H9 (cell line): ENCODE data around the gene NKPD1. TPM values are rescaled to one million over a fixed set of nuclear protein-coding genes. Genes with fewer than 3 reads are reported as not detected.

ENCODE experiments used
- DNase-seq: peaks from one replicate; pipeline ENCODE4 v3.0.0-alpha.2; 2017
- H2AFZ ChIP-seq: one replicate; pipeline ENCODE4 v1.6.1; 2013; ENCODE audit warnings: mild to moderate bottlenecking, low read length, control low read depth, moderate library complexity
- H2AK5ac ChIP-seq: 2 replicates; pipeline ENCODE4 v1.6.1; 2013; ENCODE audit warnings: low read length, control low read depth, mixed read lengths; ENCODE audit not compliant: insufficient read length
- H2BK120ac ChIP-seq: one replicate; pipeline ENCODE4 v1.6.1; 2013; ENCODE audit warnings: low read depth, mild to moderate bottlenecking, low read length, control low read depth, inconsistent platforms; ENCODE audit not compliant: poor library complexity, severe bottlenecking
- H2BK12ac ChIP-seq: 2 replicates; pipeline ENCODE4 v1.6.1; 2013; ENCODE audit warnings: low read length, control low read depth, mixed read lengths, low read depth; ENCODE audit not compliant: insufficient read length
- H2BK15ac ChIP-seq: 2 replicates; pipeline ENCODE4 v1.6.1; 2013; ENCODE audit warnings: low read depth, low read length, control low read depth
- H2BK20ac ChIP-seq: one replicate; pipeline ENCODE4 v1.6.1; 2013; ENCODE audit warnings: low read depth, mild to moderate bottlenecking, low read length, control low read depth, inconsistent platforms; ENCODE audit not compliant: poor library complexity, severe bottlenecking
- H2BK5ac ChIP-seq: 2 replicates; pipeline ENCODE4 v1.6.1; 2013; ENCODE audit warnings: low read length, control low read depth, mixed read lengths; ENCODE audit not compliant: insufficient read length
- H3K14ac ChIP-seq: 2 replicates; pipeline ENCODE4 v1.6.1; 2013; ENCODE audit warnings: low read length, control low read depth; ENCODE audit not compliant: insufficient read depth
- H3K18ac ChIP-seq: 2 replicates; pipeline ENCODE4 v1.6.1; 2013; ENCODE audit warnings: low read depth, mild to moderate bottlenecking, mixed read lengths, low read length, control low read depth; ENCODE audit not compliant: insufficient read length
- H3K23ac ChIP-seq: 2 replicates; pipeline ENCODE4 v1.6.1; 2013; ENCODE audit warnings: low read length, control low read depth, mixed read lengths, low read depth; ENCODE audit not compliant: insufficient read length
- H3K23me2 ChIP-seq: 2 replicates; pipeline ENCODE4 v1.6.1; 2013; ENCODE audit warnings: low read depth, mild to moderate bottlenecking, mixed read lengths, low read length, control low read depth; ENCODE audit not compliant: insufficient read length, poor library complexity, severe bottlenecking
- H3K27ac ChIP-seq: 2 replicates; pipeline ENCODE4 v1.5.1; 2013; ENCODE audit warnings: low read length, control low read depth, mixed read lengths, low read depth; ENCODE audit not compliant: insufficient read length
- H3K27me3 ChIP-seq: 2 replicates; pipeline ENCODE4 v1.6.1; 2013; ENCODE audit warnings: low read length, control low read depth, inconsistent platforms; ENCODE audit not compliant: insufficient read depth
- H3K4ac ChIP-seq: 2 replicates; pipeline ENCODE4 v1.6.1; 2013; ENCODE audit warnings: low read depth, mild to moderate bottlenecking, control low read depth, inconsistent platforms, low read length, moderate library complexity
- H3K4me1 ChIP-seq: 2 replicates; pipeline ENCODE4 v1.6.1; 2013; ENCODE audit warnings: low read length, control low read depth, inconsistent platforms; ENCODE audit not compliant: insufficient read depth
- H3K4me2 ChIP-seq: 2 replicates; pipeline ENCODE4 v1.6.1; 2013; ENCODE audit warnings: low read length, control low read depth, mixed read lengths; ENCODE audit not compliant: insufficient read length, insufficient read depth
- H3K56ac ChIP-seq: 2 replicates; pipeline ENCODE4 v1.6.1; 2013; ENCODE audit warnings: low read depth, mild to moderate bottlenecking, mixed read lengths, low read length, control low read depth; ENCODE audit not compliant: insufficient read length
- H3K79me1 ChIP-seq: 2 replicates; pipeline ENCODE4 v1.6.1; 2013; ENCODE audit warnings: low read depth, mild to moderate bottlenecking, moderate library complexity, low read length, control low read depth, inconsistent platforms; ENCODE audit not compliant: insufficient read depth, poor library complexity, severe bottlenecking
- H3K79me2 ChIP-seq: 2 replicates; pipeline ENCODE4 v1.6.1; 2013; ENCODE audit warnings: low read length, control low read depth, inconsistent platforms; ENCODE audit not compliant: insufficient read depth
- H3K9ac ChIP-seq: 2 replicates; pipeline ENCODE4 v1.6.1; 2013; ENCODE audit warnings: low read length, control low read depth, mixed read lengths; ENCODE audit not compliant: insufficient read length; ENCODE audit errors: extremely low read depth
- H3K9me3 ChIP-seq: one replicate; pipeline ENCODE4 v1.6.1; 2013; ENCODE audit warnings: low read depth, low read length, inconsistent platforms; ENCODE audit not compliant: control insufficient read depth
- H3T11ph ChIP-seq: one replicate; pipeline ENCODE4 v1.6.1; 2013; ENCODE audit warnings: mild to moderate bottlenecking, low read length, control low read depth, inconsistent platforms
- H4K20me1 ChIP-seq: one replicate; pipeline ENCODE4 v1.6.1; 2013; ENCODE audit not compliant: control insufficient read depth, insufficient read length, insufficient read depth
- H4K5ac ChIP-seq: 2 replicates; pipeline ENCODE4 v1.6.1; 2013; ENCODE audit warnings: low read depth, mild to moderate bottlenecking, mixed read lengths, low read length, control low read depth; ENCODE audit not compliant: insufficient read length
- H4K8ac ChIP-seq: replicated peaks from 2 replicates; pipeline ENCODE4 v1.6.1; 2013; ENCODE audit warnings: low read length, control low read depth, mixed read lengths, low read depth; ENCODE audit not compliant: insufficient read length
- H4K91ac ChIP-seq: 2 replicates; pipeline ENCODE4 v1.6.1; 2013; ENCODE audit warnings: low read depth, mild to moderate bottlenecking, moderate library complexity, mixed read lengths, low read length, control low read depth; ENCODE audit not compliant: insufficient read length
- H3K27ac Mint-ChIP-seq, 3 experiments: 2 replicates in 2 of 3; 3 replicates in 1 of 3; pipeline ENCODE4 v1.8.0; 2020 to 2021; ENCODE audit warnings: mixed read lengths in 3 of 3, mild to moderate bottlenecking in 1 of 3, moderate library complexity in 1 of 3
- H3K27me3 Mint-ChIP-seq: 2 replicates; pipeline ENCODE4 v1.8.0; 2021; ENCODE audit warnings: low read depth, mild to moderate bottlenecking, moderate library complexity, mixed read lengths
- H3K36me3 Mint-ChIP-seq, 3 experiments: 2 replicates in 2 of 3; 3 replicates in 1 of 3; pipeline ENCODE4 v1.8.0; 2020 to 2021; ENCODE audit warnings: low read depth in 3 of 3, mixed read lengths in 3 of 3; ENCODE audit not compliant: insufficient read depth in 1 of 3
- H3K4me1 Mint-ChIP-seq, 2 experiments: 2 replicates each; pipeline ENCODE4 v1.8.0; 2020; ENCODE audit warnings: mixed read lengths in 2 of 2
- H3K4me3 Mint-ChIP-seq, 2 experiments: 2 replicates in 1 of 2; 3 replicates in 1 of 2; pipeline ENCODE4 v1.8.0; 2020 to 2021; ENCODE audit warnings: mild to moderate bottlenecking in 2 of 2, mixed read lengths in 2 of 2, moderate library complexity in 1 of 2
- H3K9me3 Mint-ChIP-seq, 2 experiments: 2 replicates in 1 of 2; 3 replicates in 1 of 2; pipeline ENCODE4 v1.8.0; 2020; ENCODE audit warnings: mild to moderate bottlenecking in 2 of 2, mixed read lengths in 2 of 2, moderate library complexity in 1 of 2
- WGBS: extraction: QIAGEN DNeasy Blood & Tissue Kit; methylation state at CpG from one replicate; pipeline ENCODE4 v1.1.7; 2013; ENCODE audit warnings: missing lambda C conversion rate, low lambda C conversion rate, mixed read lengths; ENCODE audit not compliant: insufficient read length; ENCODE audit errors: extremely low coverage; 5-methylcytosine and 5-hydroxymethylcytosine counted together
- total RNA-seq: library from RNA; stranded (reverse); gene quantifications from 2 replicates; pipeline ENCODE4 v1.2.1, GENCODE V29; 2021
- TF ChIP-seq, protein P1 (sequence below): fragments of 200-600 bp; sonication (generic); conservative IDR thresholded peaks from 3 replicates; pipeline ENCODE4 v1.8.0; 2021; ENCODE audit warnings: antibody characterized with exemption, mild to moderate bottlenecking

The NKPD1 gene
- total RNA-seq, 1 experiment from 2014 or later = 0.17 TPM

DNA sequence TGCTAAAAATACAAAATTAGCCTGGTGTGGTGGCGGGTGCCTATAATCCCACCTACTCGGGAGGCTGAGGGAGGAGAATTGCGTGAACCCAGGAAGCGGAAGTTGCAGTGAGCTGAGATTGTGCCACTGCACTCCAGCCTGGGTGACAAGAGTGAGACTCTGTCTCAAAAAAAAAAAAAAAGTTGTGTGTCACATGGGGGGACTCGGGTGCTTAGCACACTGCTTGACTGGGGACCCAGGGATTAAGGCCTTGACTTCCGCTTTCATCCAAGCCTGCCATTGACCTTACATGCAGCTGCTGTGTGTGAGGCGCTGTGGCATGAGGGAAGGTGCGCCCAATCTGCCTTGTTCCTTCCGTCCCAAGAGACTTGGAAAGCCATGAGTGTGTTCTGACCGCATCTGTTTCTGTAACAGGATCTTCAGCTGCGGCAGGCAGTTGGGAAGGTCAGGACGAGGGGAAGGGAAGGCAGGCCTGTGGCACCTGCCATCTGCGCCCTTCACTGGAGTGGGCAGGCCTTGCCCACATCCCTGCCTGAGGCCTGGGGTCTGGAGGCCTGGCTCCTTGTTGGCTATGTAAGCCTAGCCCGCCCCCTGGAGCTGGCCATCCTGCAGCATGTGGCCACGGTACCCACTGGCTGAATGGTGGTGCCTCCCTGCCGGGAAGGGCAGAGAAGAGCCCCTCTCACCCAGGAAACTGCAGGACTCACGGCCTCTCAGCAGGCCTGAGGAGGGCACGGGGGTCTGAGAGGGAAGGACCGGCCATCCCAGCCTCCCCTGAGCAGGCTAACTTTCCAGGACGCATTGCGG, 44.8 kb downstream of the NKPD1 start:
- Histone ChIP-seq H3K56ac (no peak overlapping the region), H2BK5ac (no peak overlapping the region), H3K9ac (no peak overlapping the region), H2BK20ac (no peak overlapping the region), H3K4ac (no peak overlapping the region), H3K27ac (no peak overlapping the region), H2AK5ac (no peak overlapping the region), H3K27me3 (no peaks in the 10 kb centered on the region), H3K23ac (no peak overlapping the region), H3K4me1 (no peaks in the 10 kb centered on the region; the same call in 1 of the 2 replicates), H4K20me1 (peaks cover 8% of the 10 kb centered on the region), H4K8ac (no peak overlapping the region), H3K14ac (no peak overlapping the region; the same call in 1 of the 2 replicates), H4K91ac (no peak overlapping the region), H2BK15ac (no peak overlapping the region), H2AFZ (no peak overlapping the region), H3K79me1 (no peaks in the 10 kb centered on the region), H3K9me3 (no peaks in the 10 kb centered on the region), H3K79me2 (peaks cover 8% of the 10 kb centered on the region; the same call in 1 of the 2 replicates), H4K5ac (no peak overlapping the region), H2BK12ac (no peak overlapping the region), H3K23me2 (no peaks in the 10 kb centered on the region), H3K4me2 (no peak overlapping the region), H2BK120ac (no peak overlapping the region), H3T11ph (no peak overlapping the region), H3K18ac (no peak overlapping the region)
- H3K9me3 Mint-ChIP-seq = no peaks in the 10 kb centered on the region
- no peak for DNase-seq
- TF ChIP-seq, protein P1, sequence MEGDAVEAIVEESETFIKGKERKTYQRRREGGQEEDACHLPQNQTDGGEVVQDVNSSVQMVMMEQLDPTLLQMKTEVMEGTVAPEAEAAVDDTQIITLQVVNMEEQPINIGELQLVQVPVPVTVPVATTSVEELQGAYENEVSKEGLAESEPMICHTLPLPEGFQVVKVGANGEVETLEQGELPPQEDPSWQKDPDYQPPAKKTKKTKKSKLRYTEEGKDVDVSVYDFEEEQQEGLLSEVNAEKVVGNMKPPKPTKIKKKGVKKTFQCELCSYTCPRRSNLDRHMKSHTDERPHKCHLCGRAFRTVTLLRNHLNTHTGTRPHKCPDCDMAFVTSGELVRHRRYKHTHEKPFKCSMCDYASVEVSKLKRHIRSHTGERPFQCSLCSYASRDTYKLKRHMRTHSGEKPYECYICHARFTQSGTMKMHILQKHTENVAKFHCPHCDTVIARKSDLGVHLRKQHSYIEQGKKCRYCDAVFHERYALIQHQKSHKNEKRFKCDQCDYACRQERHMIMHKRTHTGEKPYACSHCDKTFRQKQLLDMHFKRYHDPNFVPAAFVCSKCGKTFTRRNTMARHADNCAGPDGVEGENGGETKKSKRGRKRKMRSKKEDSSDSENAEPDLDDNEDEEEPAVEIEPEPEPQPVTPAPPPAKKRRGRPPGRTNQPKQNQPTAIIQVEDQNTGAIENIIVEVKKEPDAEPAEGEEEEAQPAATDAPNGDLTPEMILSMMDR = no peak
- H3K27me3 Mint-ChIP-seq = no peaks in the 10 kb centered on the region
- peaks cover 14 to 39% of the 10 kb centered on the region in 2 experiments for H3K4me1 Mint-ChIP-seq
- peak overlapping the region in 1 of 3 experiments; percentile 55; a peak in 1 of 7 replicates for H3K27ac Mint-ChIP-seq
- WGBS = no CpG with 5 or more reads among the region's 21 CpGs
- no peak overlapping the region for H3K4me3 Mint-ChIP-seq
- H3K36me3 Mint-ChIP-seq = peaks cover 0 to 4% (median 0%) of the 10 kb centered on the region in 3 experiments; a peak in 1 of 7 replicates
